ENCODE results near the gene CCNJL.

- TF ChIP-seq POLR2AphosphoS5 (IDR thresholded peaks at IDR 0.05; ENCODE audit: low read depth) (no peak), EZH2phosphoT487 (IDR thresholded peaks at IDR 0.05; ENCODE audit: unreplicated experiment) (no peak), STAT1 (IDR thresholded peaks at IDR 0.05; ENCODE audit: unreplicated experiment) (no peak), CTCF (conservative IDR thresholded peaks at IDR 0.05; ENCODE audit: low read depth in 2 of 2) (no peak), ZNF331 (CRISPR knock-in tag; IDR thresholded peaks at IDR 0.05; ENCODE audit: low read depth) (no peak), EZH2 (IDR thresholded peaks at IDR 0.05; ENCODE audit: low read depth, unreplicated experiment) (no peak), JUNB (IDR thresholded peaks at IDR 0.05; ENCODE audit: unreplicated experiment) (no peak), REST (IDR thresholded peaks at IDR 0.05; ENCODE audit: unreplicated experiment) (no peak), ZNF114 (CRISPR knock-in tag; IDR thresholded peaks at IDR 0.05) (no peak), CREB1 (CRISPR knock-in tag; IDR thresholded peaks at IDR 0.05; ENCODE audit: low read depth) (no peak), ETS1 (IDR thresholded peaks at IDR 0.05) (no peak), NANOG (IDR thresholded peaks at IDR 0.05; ENCODE audit: borderline replicate concordance) (no peak)
Observed at GRCh38 chr5:160333721-160334120, 21.4 kb upstream of the CCNJL start.
